Measurements from ENCODE around the gene PRKCB. TPM values are rescaled to one million over a fixed set of nuclear protein-coding genes. Genes with fewer than 3 reads are reported as not detected.

Gene PRKCB
- total and polyA plus RNA-seq, 2 experiments from 2014 or later: 0.70 to 0.92 TPM

- TF ChIP-seq EZH2 (IDR thresholded peaks at IDR 0.05; ENCODE audit: borderline replicate concordance) (no peak), EZH2phosphoT487 (IDR thresholded peaks at IDR 0.05; ENCODE audit: low read depth, severe bottlenecking, unreplicated experiment) (no peak)
- TF ChIP-seq, protein P1, sequence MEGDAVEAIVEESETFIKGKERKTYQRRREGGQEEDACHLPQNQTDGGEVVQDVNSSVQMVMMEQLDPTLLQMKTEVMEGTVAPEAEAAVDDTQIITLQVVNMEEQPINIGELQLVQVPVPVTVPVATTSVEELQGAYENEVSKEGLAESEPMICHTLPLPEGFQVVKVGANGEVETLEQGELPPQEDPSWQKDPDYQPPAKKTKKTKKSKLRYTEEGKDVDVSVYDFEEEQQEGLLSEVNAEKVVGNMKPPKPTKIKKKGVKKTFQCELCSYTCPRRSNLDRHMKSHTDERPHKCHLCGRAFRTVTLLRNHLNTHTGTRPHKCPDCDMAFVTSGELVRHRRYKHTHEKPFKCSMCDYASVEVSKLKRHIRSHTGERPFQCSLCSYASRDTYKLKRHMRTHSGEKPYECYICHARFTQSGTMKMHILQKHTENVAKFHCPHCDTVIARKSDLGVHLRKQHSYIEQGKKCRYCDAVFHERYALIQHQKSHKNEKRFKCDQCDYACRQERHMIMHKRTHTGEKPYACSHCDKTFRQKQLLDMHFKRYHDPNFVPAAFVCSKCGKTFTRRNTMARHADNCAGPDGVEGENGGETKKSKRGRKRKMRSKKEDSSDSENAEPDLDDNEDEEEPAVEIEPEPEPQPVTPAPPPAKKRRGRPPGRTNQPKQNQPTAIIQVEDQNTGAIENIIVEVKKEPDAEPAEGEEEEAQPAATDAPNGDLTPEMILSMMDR (IDR thresholded peaks at IDR 0.05; ENCODE audit: poor library complexity): no peak
- no peak for DNase-seq (ENCODE audit: low spot score)
- no peaks in the 10 kb centered on the region for H3K36me3 ChIP-seq (replicated peaks; ENCODE audit: insufficient read depth, low read depth)
- no peak overlapping the region for H2AFZ ChIP-seq
- H3K27me3 ChIP-seq: peaks cover 20% of the 10 kb centered on the region
- H3K9me2 ChIP-seq (replicated peaks; ENCODE audit: insufficient read depth): no peaks in the 10 kb centered on the region
- no peak overlapping the region for H3K4me2 ChIP-seq
- 83% methylated on average over 5 of the region's 5 CpGs for WGBS (ENCODE audit: low lambda C conversion rate, missing lambda C conversion rate)
- H3K4me1 ChIP-seq (ENCODE audit: insufficient read depth): no peaks in the 10 kb centered on the region
- H3K4me3 ChIP-seq: no peak overlapping the region
- no peaks in the 10 kb centered on the region for H3K79me2 ChIP-seq
- H4K20me1 ChIP-seq (ENCODE audit: insufficient read depth, poor library complexity, severe bottlenecking): no peaks in the 10 kb centered on the region
- no peak overlapping the region for H3K27ac ChIP-seq
- no peaks in the 10 kb centered on the region for H3K9me3 ChIP-seq (ENCODE audit: low read depth)
Observed at GRCh38 chr16:23941963-23942564, 106.3 kb downstream of the PRKCB start.

DNA sequence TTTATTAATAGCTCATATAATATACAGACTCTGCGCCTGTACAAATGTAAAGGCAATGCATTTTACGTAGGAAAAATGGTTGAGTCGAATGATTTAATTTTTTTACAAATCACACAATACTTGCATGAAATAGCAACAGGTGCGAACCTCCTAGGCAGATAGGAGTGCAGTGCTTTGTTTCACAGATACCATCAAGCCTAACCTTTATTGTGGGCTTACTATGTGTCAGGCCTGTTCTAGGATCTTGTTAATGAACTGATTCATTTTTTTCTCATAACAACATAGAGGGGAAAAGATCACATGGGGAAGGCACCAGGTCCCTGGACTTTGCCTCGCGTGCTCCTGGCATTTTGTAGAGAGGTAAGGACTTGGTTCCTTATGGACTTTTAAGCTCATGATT lies 107.8 kb downstream of the PRKCB start:
- no peaks in the 10 kb centered on the region for H3K4me1 ChIP-seq (ENCODE audit: insufficient read depth)
- H3K4me2 ChIP-seq: no peak overlapping the region
- no peaks in the 10 kb centered on the region for H3K79me2 ChIP-seq
- H2AFZ ChIP-seq: no peak overlapping the region
- no peak for DNase-seq (ENCODE audit: low spot score)
- no peak overlapping the region for H3K4me3 ChIP-seq
- H3K9me3 ChIP-seq (ENCODE audit: low read depth): no peaks in the 10 kb centered on the region
- H3K27me3 ChIP-seq: peaks cover 5% of the 10 kb centered on the region
- no peak overlapping the region for H3K27ac ChIP-seq
- no peaks in the 10 kb centered on the region for H3K36me3 ChIP-seq (replicated peaks; ENCODE audit: insufficient read depth, low read depth)
- no peak for TF ChIP-seq EZH2phosphoT487 (IDR thresholded peaks at IDR 0.05; ENCODE audit: low read depth, severe bottlenecking, unreplicated experiment)
- no peaks in the 10 kb centered on the region for H3K9me2 ChIP-seq (replicated peaks; ENCODE audit: insufficient read depth)
- no peaks in the 10 kb centered on the region for H4K20me1 ChIP-seq (ENCODE audit: insufficient read depth, poor library complexity, severe bottlenecking)
- WGBS (ENCODE audit: low lambda C conversion rate, missing lambda C conversion rate): 85% methylated on average over 6 of the region's 6 CpGs

GRCh38 chr16:23944381-23944780 lies 108.6 kb downstream of the PRKCB start:
- 82% methylated on average over 1 of the region's 1 CpG for WGBS (ENCODE audit: low lambda C conversion rate, missing lambda C conversion rate)
- Histone ChIP-seq H3K4me2 (no peak overlapping the region), H3K27me3 (peaks cover 4% of the 10 kb centered on the region), H3K9me2 (replicated peaks; ENCODE audit: insufficient read depth) (no peaks in the 10 kb centered on the region), H2AFZ (no peak overlapping the region), H3K36me3 (replicated peaks; ENCODE audit: insufficient read depth, low read depth) (no peaks in the 10 kb centered on the region), H3K27ac (no peak overlapping the region), H3K4me1 (ENCODE audit: insufficient read depth) (no peaks in the 10 kb centered on the region), H4K20me1 (ENCODE audit: insufficient read depth, poor library complexity, severe bottlenecking) (no peaks in the 10 kb centered on the region), H3K79me2 (no peaks in the 10 kb centered on the region), H3K9me3 (ENCODE audit: low read depth) (no peaks in the 10 kb centered on the region), H3K4me3 (no peak overlapping the region)
- TF ChIP-seq EZH2 (IDR thresholded peaks at IDR 0.05; ENCODE audit: borderline replicate concordance) (no peak), EZH2phosphoT487 (IDR thresholded peaks at IDR 0.05; ENCODE audit: low read depth, severe bottlenecking, unreplicated experiment) (no peak)
- TF ChIP-seq, protein P1 (IDR thresholded peaks at IDR 0.05; ENCODE audit: poor library complexity): no peak
- DNase-seq (ENCODE audit: low spot score): no peak

DNA sequence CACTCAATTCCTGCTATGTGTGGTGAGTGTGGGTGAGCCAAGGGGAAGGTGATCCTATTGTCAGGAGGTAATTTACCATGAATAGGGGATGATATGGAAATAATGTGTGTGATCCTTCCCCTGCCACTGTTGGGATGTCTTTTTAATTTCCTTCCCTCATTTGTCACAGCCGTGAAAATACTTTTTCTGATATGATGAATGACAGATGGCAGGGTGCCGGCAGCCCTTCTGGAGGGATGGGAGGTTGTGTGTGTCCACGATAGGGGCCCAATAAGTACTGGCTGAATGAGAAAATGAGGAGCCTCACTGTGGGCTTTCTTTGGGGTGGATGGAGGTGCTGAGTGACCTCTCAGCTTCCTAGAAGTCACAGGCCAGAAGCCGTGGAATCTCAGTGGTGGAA lies 109.5 kb downstream of the PRKCB start:
- 88% methylated on average over 4 of the region's 4 CpGs for WGBS (ENCODE audit: low lambda C conversion rate, missing lambda C conversion rate)
- H3K9me3 ChIP-seq (ENCODE audit: low read depth): no peaks in the 10 kb centered on the region
- no peak for TF ChIP-seq EZH2 (IDR thresholded peaks at IDR 0.05; ENCODE audit: borderline replicate concordance)
- no peak for TF ChIP-seq EZH2phosphoT487 (IDR thresholded peaks at IDR 0.05; ENCODE audit: low read depth, severe bottlenecking, unreplicated experiment)
- H3K4me3 ChIP-seq: no peak overlapping the region
- DNase-seq (ENCODE audit: low spot score): no peak
- H3K79me2 ChIP-seq: no peaks in the 10 kb centered on the region
- no peak overlapping the region for H3K27ac ChIP-seq
- H3K27me3 ChIP-seq: no peaks in the 10 kb centered on the region
- no peak overlapping the region for H3K4me2 ChIP-seq
- no peaks in the 10 kb centered on the region for H3K9me2 ChIP-seq (replicated peaks; ENCODE audit: insufficient read depth)
- H3K4me1 ChIP-seq (ENCODE audit: insufficient read depth): no peaks in the 10 kb centered on the region
- H4K20me1 ChIP-seq (ENCODE audit: insufficient read depth, poor library complexity, severe bottlenecking): no peaks in the 10 kb centered on the region
- H2AFZ ChIP-seq: no peak overlapping the region
- H3K36me3 ChIP-seq (replicated peaks; ENCODE audit: insufficient read depth, low read depth): no peaks in the 10 kb centered on the region
